Measurements from ENCODE around the gene PDE6D.
"Not testable (repeated sequence)": the region's sequence is repeated elsewhere in the genome, so short reads cannot be mapped to it uniquely, and the experiment has no call there.

The PDE6D gene

GRCh38 chr2:231717281-231718171 lies 63.6 kb downstream of the PDE6D start:
- DNase-seq: no peak

GRCh38 chr2:231716666-231717280 lies 64.3 kb downstream of the PDE6D start:
- DNase-seq: no peak

- DNase-seq: no peak
These were observed 65.0 kb downstream of the PDE6D start for GRCh38 chr2:231715988-231716616.

GRCh38 chr2:231715499-231715837 lies 65.6 kb downstream of the PDE6D start:
- DNase-seq: no peak

GRCh38 chr2:231714639-231715498 lies 66.2 kb downstream of the PDE6D start:
- no peak for DNase-seq

- DNase-seq: peak; percentile 60
These were observed 67.1 kb downstream of the PDE6D start for GRCh38 chr2:231713730-231714638.

- not testable (repeated sequence) for DNase-seq
These were observed 67.7 kb downstream of the PDE6D start for GRCh38 chr2:231713406-231713729.

GRCh38 chr2:231712451-231713021 lies 68.5 kb downstream of the PDE6D start:
- not testable (repeated sequence) for DNase-seq

- DNase-seq: no peak
These were observed 69.2 kb downstream of the PDE6D start for GRCh38 chr2:231711677-231712450.

GRCh38 chr2:231710799-231711676 lies 70.0 kb downstream of the PDE6D start:
- DNase-seq: no peak

- no peak for DNase-seq
These were observed 70.9 kb downstream of the PDE6D start for GRCh38 chr2:231709981-231710798.

GRCh38 chr2:231709636-231709980 lies 71.5 kb downstream of the PDE6D start:
- DNase-seq: no peak

- no peak for DNase-seq
These were observed 72.1 kb downstream of the PDE6D start for GRCh38 chr2:231708773-231709635.

- DNase-seq: peak; percentile 92
These were observed 72.9 kb downstream of the PDE6D start, which contains the start of gene PTMA for GRCh38 chr2:231707927-231708772. TSS of gene PTMA (plus strand) at chr2:231708525. CDS start at chr2:231708707, 182 bp downstream.

GRCh38 chr2:231707625-231707926 lies 73.5 kb downstream of the PDE6D start:
- no peak for DNase-seq

GRCh38 chr2:231706731-231707624 lies 74.1 kb downstream of the PDE6D start:
- DNase-seq: peak; percentile 85
